Esophagus muscularis mucosa (tissue), 4 donors: Measurements from ENCODE around the gene CCDC89.

Experiments
- EP300 ChIP-seq: sonication (generic); formaldehyde crosslinking; IDR thresholded peaks from one replicate; pipeline ENCODE4 v1.6.1; 2017; ENCODE audit warnings: antibody characterized with exemption
- POLR2A ChIP-seq: fragments of 450-650 bp; IDR thresholded peaks from one replicate; pipeline ENCODE4 v1.6.1; 2017; ENCODE audit warnings: antibody characterized with exemption, moderate library complexity, mild to moderate bottlenecking, low read depth
- TF ChIP-seq, protein P1 (sequence below), 3 experiments: fragments of 200-600 bp in 2 of 3; fragments of 450-650 bp in 1 of 3; sonication (generic) in 2 of 3; IDR thresholded peaks; one replicate each; pipeline ENCODE4 v1.5.1; 2017 to 2019; ENCODE audit warnings: antibody characterized with exemption in 3 of 3, mild to moderate bottlenecking in 2 of 3, moderate library complexity in 1 of 3

DNA sequence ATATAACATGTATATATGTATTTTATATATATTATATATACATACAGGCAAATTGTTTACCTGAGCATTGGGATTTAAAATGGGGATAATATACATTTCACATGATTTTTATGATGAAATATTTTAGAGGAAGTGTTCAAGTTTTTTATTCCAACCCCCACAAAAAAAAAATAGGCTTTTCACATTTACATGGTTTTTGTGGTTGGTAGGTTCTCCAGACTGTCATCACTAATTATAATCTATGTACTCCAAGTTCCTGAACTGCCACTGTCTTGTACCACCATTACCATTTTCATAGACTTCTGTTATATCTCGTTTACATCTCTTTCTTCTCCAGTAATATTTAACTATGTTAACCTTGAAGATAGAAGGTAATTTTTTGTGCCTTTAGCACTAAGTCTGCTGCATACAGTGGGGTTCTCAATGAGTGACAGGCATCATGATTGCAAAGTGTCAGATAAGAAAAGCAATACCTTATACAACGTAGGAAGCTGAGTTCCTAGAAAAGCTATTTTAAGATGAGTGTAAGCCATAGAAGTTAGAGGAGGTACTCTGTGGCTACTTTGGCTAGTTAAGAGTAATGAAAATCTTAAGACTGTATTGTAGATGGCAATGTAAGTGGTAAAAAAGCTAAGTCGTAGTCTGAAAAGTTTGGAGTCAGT is 33.1 kb downstream of the CCDC89 start:
- TF ChIP-seq, protein P1, sequence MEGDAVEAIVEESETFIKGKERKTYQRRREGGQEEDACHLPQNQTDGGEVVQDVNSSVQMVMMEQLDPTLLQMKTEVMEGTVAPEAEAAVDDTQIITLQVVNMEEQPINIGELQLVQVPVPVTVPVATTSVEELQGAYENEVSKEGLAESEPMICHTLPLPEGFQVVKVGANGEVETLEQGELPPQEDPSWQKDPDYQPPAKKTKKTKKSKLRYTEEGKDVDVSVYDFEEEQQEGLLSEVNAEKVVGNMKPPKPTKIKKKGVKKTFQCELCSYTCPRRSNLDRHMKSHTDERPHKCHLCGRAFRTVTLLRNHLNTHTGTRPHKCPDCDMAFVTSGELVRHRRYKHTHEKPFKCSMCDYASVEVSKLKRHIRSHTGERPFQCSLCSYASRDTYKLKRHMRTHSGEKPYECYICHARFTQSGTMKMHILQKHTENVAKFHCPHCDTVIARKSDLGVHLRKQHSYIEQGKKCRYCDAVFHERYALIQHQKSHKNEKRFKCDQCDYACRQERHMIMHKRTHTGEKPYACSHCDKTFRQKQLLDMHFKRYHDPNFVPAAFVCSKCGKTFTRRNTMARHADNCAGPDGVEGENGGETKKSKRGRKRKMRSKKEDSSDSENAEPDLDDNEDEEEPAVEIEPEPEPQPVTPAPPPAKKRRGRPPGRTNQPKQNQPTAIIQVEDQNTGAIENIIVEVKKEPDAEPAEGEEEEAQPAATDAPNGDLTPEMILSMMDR (IDR thresholded peaks at IDR 0.05): no peak
- TF ChIP-seq POLR2A (no peak), EP300 (no peak)
